Measurements from ENCODE around the gene PLSCR2. TPM values are rescaled to one million over a fixed set of nuclear protein-coding genes. Genes with fewer than 3 reads are reported as not detected.

PLSCR2 gene
- total and polyA plus RNA-seq, 2 of the 8 experiments (the other 6 are each of a cell fraction or from before 2014, with no cell fraction given): not detected

- Histone ChIP-seq H3K27me3 (replicated peaks in 1 of 4; ENCODE audit: control insufficient read depth in 3 of 4, extremely low read depth in 1 of 4, insufficient read depth in 3 of 4, low read length in 3 of 4) (no peaks in the 10 kb centered on the region), H2AK5ac (ENCODE audit: low read depth, low read length) (no peak overlapping the region), H2BK5ac (ENCODE audit: low read depth, low read length) (no peak overlapping the region), H3K4me2 (ENCODE audit: insufficient read depth in 1 of 2, low read depth in 2 of 2, low read length in 2 of 2) (no peak overlapping the region), H2AFZ (ENCODE audit: low read length) (no peak overlapping the region), H3K4me3 (ENCODE audit: extremely low read depth in 1 of 4, insufficient read depth in 2 of 4, low read depth in 3 of 4, low read length in 4 of 4) (no peak overlapping the region), H2BK120ac (replicated peaks; ENCODE audit: low read depth, low read length) (no peak overlapping the region), H2BK15ac (ENCODE audit: low read length) (no peak overlapping the region), H2BK12ac (ENCODE audit: low read depth, low read length) (no peak overlapping the region), H3K23me2 (ENCODE audit: low read depth, low read length) (no peaks in the 10 kb centered on the region), H4K20me1 (replicated peaks in 1 of 2; ENCODE audit: control insufficient read depth in 1 of 2, insufficient read depth in 2 of 2, low read length in 2 of 2) (no peaks in the 10 kb centered on the region), H3K79me1 (ENCODE audit: low read depth, low read length) (no peaks in the 10 kb centered on the region), H3K9ac (replicated peaks in 1 of 4; ENCODE audit: extremely low read depth in 1 of 4, low read depth in 3 of 4, low read length in 3 of 4) (no peak overlapping the region), H3K23ac (ENCODE audit: insufficient read length) (no peak overlapping the region), H4K91ac (replicated peaks; ENCODE audit: insufficient read length, low read length) (no peak overlapping the region), H3K4me1 (replicated peaks in 1 of 4; ENCODE audit: control insufficient read depth in 3 of 4, insufficient read depth in 4 of 4, low read length in 3 of 4) (no peaks in the 10 kb centered on the region), H3K27ac (ENCODE audit: low read depth, low read length) (no peak overlapping the region), H3K79me2 (ENCODE audit: control insufficient read depth in 1 of 2, insufficient read depth in 2 of 2, low read length in 2 of 2) (no peaks in the 10 kb centered on the region), H3K14ac (ENCODE audit: insufficient read length) (no peak overlapping the region), H4K5ac (ENCODE audit: insufficient read length, low read depth, low read length) (no peak overlapping the region), H3K18ac (ENCODE audit: extremely low read depth, low read length) (no peak overlapping the region), H2BK20ac (ENCODE audit: low read length) (no peak overlapping the region), H3K36me3 (ENCODE audit: control insufficient read depth in 2 of 4, insufficient read depth in 4 of 4, low read length in 3 of 4) (no peaks in the 10 kb centered on the region), H3K9me3 (ENCODE audit: insufficient read depth in 2 of 2, low read depth in 1 of 2, low read length in 1 of 2) (no peaks in the 10 kb centered on the region), H4K8ac (ENCODE audit: extremely low read depth, insufficient read depth, low read length) (no peak overlapping the region), H3K56ac (replicated peaks; ENCODE audit: insufficient read length, low read depth, low read length) (no peak overlapping the region), H3K4ac (replicated peaks; ENCODE audit: insufficient read length, low read depth, low read length) (no peak overlapping the region)
- CTCF ChIA-PET (ENCODE audit: partially characterized antibody): no interaction called here
- WGBS, 2 experiments (ENCODE audit: extremely low coverage in 1 of 2, insufficient coverage in 1 of 2, insufficient read length in 1 of 2, insufficient replicate concordance in 2 of 2, low coverage in 1 of 2, low lambda C conversion rate in 2 of 2, missing lambda C conversion rate in 1 of 2): 90% methylated on average over 5 of the region's 5 CpGs; no CpG with 5 or more reads in 1 of the 2 experiments
- DNase-seq (ENCODE audit: low read depth in 1 of 2, low spot score in 2 of 2): no peak
- FAIRE-seq: no peak
- POLR2A ChIA-PET (ENCODE audit: partially characterized antibody): no interaction called here
- TF ChIP-seq SP1 (IDR thresholded peaks at IDR 0.05; ENCODE audit: low read depth, low read length): no peak
- no peak for TF ChIP-seq GABPA (IDR thresholded peaks at IDR 0.05; ENCODE audit: borderline replicate concordance, insufficient read depth, low read length)
- TF ChIP-seq NANOG (IDR thresholded peaks at IDR 0.05; ENCODE audit: insufficient read depth, low read depth, low read length, poor library complexity, severe bottlenecking): no peak
Observed at GRCh38 chr3:146421819-146422759, 47.3 kb downstream of the PLSCR2 start.
